IPS DF 19.7 (cell line): ENCODE data around the gene PKN1.

ENCODE experiments used
- DNase-seq: peaks from one replicate; pipeline ENCODE4 v3.0.0-alpha.2; 2013; ENCODE audit warnings: low read depth, low spot score

The PKN1 gene

GRCh38 chr19:14406645-14407401 is 26.3 kb upstream of the PKN1 start:
- DNase-seq, result no peak

- no peak for DNase-seq
These were observed 25.3 kb upstream of the PKN1 start for GRCh38 chr19:14407605-14408484.

- no peak for DNase-seq
These were observed 24.5 kb upstream of the PKN1 start for GRCh38 chr19:14408491-14409145.

- DNase-seq, result no peak
These were observed 23.7 kb upstream of the PKN1 start for GRCh38 chr19:14409146-14410023.

- no peak for DNase-seq
These were observed 22.7 kb upstream of the PKN1 start for GRCh38 chr19:14410091-14411051.

GRCh38 chr19:14411161-14411937 is 21.8 kb upstream of the PKN1 start:
- no peak for DNase-seq

- no peak for DNase-seq
These were observed 21.2 kb upstream of the PKN1 start for GRCh38 chr19:14411938-14412245.

GRCh38 chr19:14412324-14412995 is 20.6 kb upstream of the PKN1 start:
- DNase-seq, result no peak

- no peak for DNase-seq
These were observed 20.0 kb upstream of the PKN1 start for GRCh38 chr19:14412996-14413692.

GRCh38 chr19:14413693-14414181 is 19.4 kb upstream of the PKN1 start:
- DNase-seq, result no peak

GRCh38 chr19:14414926-14415690 is 18.0 kb upstream of the PKN1 start:
- no peak for DNase-seq

- DNase-seq, result no peak
These were observed 16.3 kb upstream of the PKN1 start for GRCh38 chr19:14416817-14417231.

GRCh38 chr19:14418856-14419105 is 14.3 kb upstream of the PKN1 start:
- no peak for DNase-seq

GRCh38 chr19:14419106-14419813 is 13.8 kb upstream of the PKN1 start, which contains the start of gene DDX39A:
TSS of gene DDX39A (minus strand) at chr19:14419341. CDS start at chr19:14413220, 6,121 bp downstream.
- DNase-seq, result peak; percentile 97

GRCh38 chr19:14425696-14426138 is 7.4 kb upstream of the PKN1 start:
- no peak for DNase-seq

GRCh38 chr19:14427461-14427860 is 5.6 kb upstream of the PKN1 start:
- DNase-seq, result no peak

- DNase-seq, result no peak
These were observed 4.2 kb upstream of the PKN1 start for GRCh38 chr19:14428882-14429416.
